Measurements from ENCODE around the gene ARHGAP12. TPM values are rescaled to one million over a fixed set of nuclear protein-coding genes. Genes with fewer than 3 reads are reported as not detected.

The ARHGAP12 gene
- total and polyA plus RNA-seq, 2 donors from 2014 or later = 15.0 to 30.9 TPM

- DNase-seq (no peak), FAIRE-seq (no peak)
- Histone ChIP-seq H3K36me3 (ENCODE audit: control insufficient read depth in 2 of 3, insufficient read depth in 3 of 3, low read length in 3 of 3) (no peaks in the 10 kb centered on the region), H3K4me1 (ENCODE audit: control insufficient read depth in 2 of 3, insufficient read depth in 2 of 3, low read depth in 1 of 3, low read length in 3 of 3) (peaks cover 0 to 10% (median 4%) of the 10 kb centered on the region in 3 donors), H3K4me3 (ENCODE audit: low read length in 3 of 3) (peak overlapping the region; percentile 58 to 90 (median 87)), H3K9me3 (ENCODE audit: control insufficient read depth in 2 of 3, insufficient read depth in 1 of 3, low read length in 3 of 3) (no peaks in the 10 kb centered on the region), H3K27ac (ENCODE audit: low read depth in 2 of 2, low read length in 2 of 2) (peak overlapping the region; percentile 96 to 98), H3K27me3 (ENCODE audit: control insufficient read depth, insufficient read depth, low read length) (no peaks in the 10 kb centered on the region), H3K9ac (ENCODE audit: low read length in 3 of 3) (peak overlapping the region in 2 of 3 donors; percentile 47 to 93)
- intact Hi-C loops (cut with DNase I) = no loop called here
- TF ChIP-seq, protein P1, sequence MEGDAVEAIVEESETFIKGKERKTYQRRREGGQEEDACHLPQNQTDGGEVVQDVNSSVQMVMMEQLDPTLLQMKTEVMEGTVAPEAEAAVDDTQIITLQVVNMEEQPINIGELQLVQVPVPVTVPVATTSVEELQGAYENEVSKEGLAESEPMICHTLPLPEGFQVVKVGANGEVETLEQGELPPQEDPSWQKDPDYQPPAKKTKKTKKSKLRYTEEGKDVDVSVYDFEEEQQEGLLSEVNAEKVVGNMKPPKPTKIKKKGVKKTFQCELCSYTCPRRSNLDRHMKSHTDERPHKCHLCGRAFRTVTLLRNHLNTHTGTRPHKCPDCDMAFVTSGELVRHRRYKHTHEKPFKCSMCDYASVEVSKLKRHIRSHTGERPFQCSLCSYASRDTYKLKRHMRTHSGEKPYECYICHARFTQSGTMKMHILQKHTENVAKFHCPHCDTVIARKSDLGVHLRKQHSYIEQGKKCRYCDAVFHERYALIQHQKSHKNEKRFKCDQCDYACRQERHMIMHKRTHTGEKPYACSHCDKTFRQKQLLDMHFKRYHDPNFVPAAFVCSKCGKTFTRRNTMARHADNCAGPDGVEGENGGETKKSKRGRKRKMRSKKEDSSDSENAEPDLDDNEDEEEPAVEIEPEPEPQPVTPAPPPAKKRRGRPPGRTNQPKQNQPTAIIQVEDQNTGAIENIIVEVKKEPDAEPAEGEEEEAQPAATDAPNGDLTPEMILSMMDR (IDR thresholded peaks at IDR 0.05; ENCODE audit: borderline replicate concordance, extremely low read depth, insufficient read depth) = no peak
Measured at GRCh38 chr10:31930023-31930751, 1.6 kb upstream of the ARHGAP12 start.

DNA sequence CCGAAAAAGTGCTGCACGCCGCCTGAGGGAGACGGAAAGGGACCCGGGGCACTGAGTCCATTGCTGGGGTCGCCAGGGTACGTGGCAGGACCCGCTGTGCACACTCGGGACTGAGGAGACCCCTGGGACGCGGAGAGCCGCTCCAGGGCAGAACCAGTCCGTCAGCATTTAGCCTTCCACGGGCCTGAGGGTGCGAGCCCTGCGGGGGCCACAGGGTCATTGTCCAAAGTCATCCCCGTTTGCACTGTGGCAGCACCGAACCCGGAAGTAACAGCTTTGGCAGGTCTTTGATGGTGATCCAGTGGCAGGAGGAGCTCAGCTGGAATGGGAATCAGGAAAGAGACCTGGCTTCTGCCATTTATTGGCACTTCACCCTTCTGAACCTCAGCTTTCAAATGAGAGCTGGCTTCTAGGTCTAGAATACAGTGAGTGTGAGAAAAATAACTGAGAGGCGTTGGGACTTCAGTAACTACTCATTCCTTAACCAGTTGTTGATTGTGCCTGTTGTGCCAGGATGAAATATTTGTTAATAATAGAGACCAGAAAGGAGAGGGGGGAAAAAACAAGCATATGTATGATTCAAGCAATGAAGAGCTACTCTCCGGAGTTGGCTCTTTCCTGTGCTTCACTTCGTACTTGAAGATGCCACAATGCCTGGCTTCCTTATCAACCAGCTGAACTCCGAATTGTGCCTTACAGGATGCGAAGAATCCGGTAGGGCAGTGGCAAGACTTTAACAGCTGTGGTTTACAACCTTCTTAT is 811 bp upstream of the ARHGAP12 start:
- TF ChIP-seq, protein P1 (IDR thresholded peaks at IDR 0.05; ENCODE audit: borderline replicate concordance, extremely low read depth, insufficient read depth) = no peak
- H3K27ac ChIP-seq (ENCODE audit: low read depth in 2 of 2, low read length in 2 of 2) = peak overlapping the region; percentile 96 to 98
- peak overlapping the region; percentile 47 to 93 (median 87) for H3K9ac ChIP-seq (ENCODE audit: low read length in 3 of 3)
- intact Hi-C loops (cut with DNase I) = no loop called here
- FAIRE-seq = no peak
- H3K9me3 ChIP-seq (ENCODE audit: control insufficient read depth in 2 of 3, insufficient read depth in 1 of 3, low read length in 3 of 3) = no peaks in the 10 kb centered on the region
- H3K27me3 ChIP-seq (ENCODE audit: control insufficient read depth, insufficient read depth, low read length) = no peaks in the 10 kb centered on the region
- peaks cover 0 to 10% (median 5%) of the 10 kb centered on the region in 3 donors for H3K4me1 ChIP-seq (ENCODE audit: control insufficient read depth in 2 of 3, insufficient read depth in 2 of 3, low read depth in 1 of 3, low read length in 3 of 3)
- no peaks in the 10 kb centered on the region for H3K36me3 ChIP-seq (ENCODE audit: control insufficient read depth in 2 of 3, insufficient read depth in 3 of 3, low read length in 3 of 3)
- peak; percentile 49 to 82 (median 54) for DNase-seq
- H3K4me3 ChIP-seq (ENCODE audit: low read length in 3 of 3) = peak overlapping the region; percentile 58 to 90 (median 87)

DNA sequence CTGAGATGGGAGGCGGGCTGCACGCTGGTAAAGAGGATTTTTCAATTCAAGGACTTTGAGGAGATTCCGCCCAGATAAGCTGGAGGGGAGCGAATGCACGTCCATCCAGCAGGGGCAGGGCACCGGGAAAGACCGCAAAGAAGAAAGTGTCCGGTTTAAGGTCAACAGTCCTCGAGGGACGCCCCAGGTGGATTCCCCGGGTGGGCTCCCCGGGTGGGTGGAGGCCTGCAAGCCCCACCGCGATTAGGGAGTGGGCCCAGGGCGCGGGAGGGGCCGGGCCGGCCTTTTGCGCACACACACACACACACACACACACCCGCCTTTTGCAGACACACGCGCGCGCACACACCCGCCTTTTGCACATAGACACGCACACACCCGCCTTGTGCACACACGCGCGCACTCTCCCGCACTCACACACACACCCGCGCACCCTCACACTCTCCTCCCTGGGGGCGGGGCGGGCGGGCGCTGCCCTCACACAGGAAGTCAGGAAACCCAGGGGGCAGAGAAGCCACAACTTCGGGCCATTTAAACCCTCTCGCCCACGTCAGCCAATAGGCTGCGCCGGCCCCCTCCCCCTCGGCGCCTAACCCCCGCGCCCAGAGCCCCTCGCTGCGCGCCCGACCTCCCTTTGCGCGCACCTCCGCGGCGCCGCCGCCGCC is 615 bp downstream of the ARHGAP12 start:
- H3K9me3 ChIP-seq (ENCODE audit: control insufficient read depth in 2 of 3, insufficient read depth in 1 of 3, low read length in 3 of 3) = no peaks in the 10 kb centered on the region
- FAIRE-seq (no peak), DNase-seq (peak; percentile 75 to 87 (median 85))
- TF ChIP-seq, protein P1 (IDR thresholded peaks at IDR 0.05; ENCODE audit: borderline replicate concordance, extremely low read depth, insufficient read depth) = peak; percentile 35
- peak overlapping the region; percentile 79 to 98 for H3K27ac ChIP-seq (ENCODE audit: low read depth in 2 of 2, low read length in 2 of 2)
- H3K36me3 ChIP-seq (ENCODE audit: control insufficient read depth in 2 of 3, insufficient read depth in 3 of 3, low read length in 3 of 3) = no peaks in the 10 kb centered on the region
- no peaks in the 10 kb centered on the region for H3K27me3 ChIP-seq (ENCODE audit: control insufficient read depth, insufficient read depth, low read length)
- H3K4me1 ChIP-seq (ENCODE audit: control insufficient read depth in 2 of 3, insufficient read depth in 2 of 3, low read depth in 1 of 3, low read length in 3 of 3) = peaks cover 0 to 10% (median 5%) of the 10 kb centered on the region in 3 donors
- intact Hi-C loops (cut with DNase I) = no loop called here
- peak overlapping the region; percentile 65 to 90 (median 77) for H3K4me3 ChIP-seq (ENCODE audit: low read length in 3 of 3)
- peak overlapping the region; percentile 44 to 61 (median 59) for H3K9ac ChIP-seq (ENCODE audit: low read length in 3 of 3)

Measured in kidney (tissue), 14 donors.